ENCODE data around the gene LAD1. TPM values are rescaled to one million over a fixed set of nuclear protein-coding genes. Genes with fewer than 3 reads are reported as not detected.
A peak's percentile ranks its signal among the peaks of the same experiment; 100 is the strongest.

Gene LAD1
- total RNA-seq, 1 experiment from 2014 or later: 30.1 TPM

DNA sequence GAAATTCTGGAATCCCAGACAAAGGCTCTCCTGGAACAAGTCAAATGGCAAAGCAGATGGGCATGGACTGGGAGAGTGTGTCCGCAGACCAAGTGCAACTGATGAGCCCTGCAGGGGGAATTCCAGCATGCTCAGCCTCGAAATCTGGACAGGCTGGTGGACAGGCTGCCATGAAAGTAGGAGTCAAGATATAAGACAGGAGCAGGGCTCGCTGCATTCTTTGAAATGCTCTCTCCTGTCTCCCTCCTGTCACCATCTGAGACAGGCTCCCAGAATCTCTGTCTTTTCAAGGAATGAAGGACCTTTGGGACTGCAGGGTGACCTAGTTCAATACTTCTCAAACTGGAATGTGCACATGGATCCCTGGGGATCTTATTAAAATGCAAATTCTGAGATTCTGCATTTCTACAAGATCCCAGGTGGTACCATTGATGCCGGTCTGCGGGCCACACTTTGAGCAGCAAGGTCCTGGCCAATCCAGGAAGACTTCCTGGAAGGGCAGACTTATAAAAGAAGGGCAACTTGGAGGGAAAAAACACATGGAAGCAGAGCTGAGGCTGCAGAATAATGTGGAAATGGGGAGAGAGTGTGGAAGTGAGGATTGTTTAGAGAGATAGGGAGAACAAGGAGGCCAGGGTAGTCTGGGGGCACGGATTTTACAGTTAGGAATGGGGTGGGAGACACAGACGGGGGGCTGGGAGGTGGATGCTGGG is 51.5 kb downstream of the LAD1 start:
- TF ChIP-seq, protein P1, sequence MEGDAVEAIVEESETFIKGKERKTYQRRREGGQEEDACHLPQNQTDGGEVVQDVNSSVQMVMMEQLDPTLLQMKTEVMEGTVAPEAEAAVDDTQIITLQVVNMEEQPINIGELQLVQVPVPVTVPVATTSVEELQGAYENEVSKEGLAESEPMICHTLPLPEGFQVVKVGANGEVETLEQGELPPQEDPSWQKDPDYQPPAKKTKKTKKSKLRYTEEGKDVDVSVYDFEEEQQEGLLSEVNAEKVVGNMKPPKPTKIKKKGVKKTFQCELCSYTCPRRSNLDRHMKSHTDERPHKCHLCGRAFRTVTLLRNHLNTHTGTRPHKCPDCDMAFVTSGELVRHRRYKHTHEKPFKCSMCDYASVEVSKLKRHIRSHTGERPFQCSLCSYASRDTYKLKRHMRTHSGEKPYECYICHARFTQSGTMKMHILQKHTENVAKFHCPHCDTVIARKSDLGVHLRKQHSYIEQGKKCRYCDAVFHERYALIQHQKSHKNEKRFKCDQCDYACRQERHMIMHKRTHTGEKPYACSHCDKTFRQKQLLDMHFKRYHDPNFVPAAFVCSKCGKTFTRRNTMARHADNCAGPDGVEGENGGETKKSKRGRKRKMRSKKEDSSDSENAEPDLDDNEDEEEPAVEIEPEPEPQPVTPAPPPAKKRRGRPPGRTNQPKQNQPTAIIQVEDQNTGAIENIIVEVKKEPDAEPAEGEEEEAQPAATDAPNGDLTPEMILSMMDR (conservative IDR thresholded peaks at IDR 0.05): no peak
- Mint-ChIP-seq H3K27me3 (ENCODE audit: low read depth) (peaks cover 1% of the 10 kb centered on the region; the same call in 1 of the 2 replicates), H3K4me3 (peak overlapping the region; percentile 30 to 54; a peak in 3 of 5 replicates), H3K36me3 (ENCODE audit: insufficient read depth in 1 of 3, low read depth in 3 of 3) (no peaks in the 10 kb centered on the region), H3K9me3 (no peaks in the 10 kb centered on the region), H3K27ac (peak overlapping the region; percentile 55 to 59 (median 57)), H3K4me1 (peaks cover 38 to 40% of the 10 kb centered on the region in 2 experiments)
- H2BK12ac ChIP-seq (ENCODE audit: insufficient read length, low read depth, low read length): no peak overlapping the region
- no peak overlapping the region for H2BK5ac ChIP-seq (ENCODE audit: insufficient read length, low read length)
- H3K4me2 ChIP-seq (ENCODE audit: insufficient read depth, insufficient read length, low read length): peak overlapping the region; percentile 30
- no peak overlapping the region for H3K14ac ChIP-seq (ENCODE audit: insufficient read depth, low read length)
- H3K23ac ChIP-seq (ENCODE audit: insufficient read length, low read depth, low read length): no peak overlapping the region
- no peaks in the 10 kb centered on the region for H3K27me3 ChIP-seq (ENCODE audit: insufficient read depth, low read length)
- no peak overlapping the region for H4K5ac ChIP-seq (ENCODE audit: insufficient read length, low read depth, low read length)
- no peak overlapping the region for H3T11ph ChIP-seq (ENCODE audit: low read length)
- H4K91ac ChIP-seq (ENCODE audit: insufficient read length, low read depth, low read length): no peak overlapping the region
- no peak overlapping the region for H3K4ac ChIP-seq (ENCODE audit: low read depth, low read length)
- H2BK20ac ChIP-seq (ENCODE audit: low read depth, low read length, poor library complexity, severe bottlenecking): no peak overlapping the region
- no peaks in the 10 kb centered on the region for H3K9me3 ChIP-seq (ENCODE audit: control insufficient read depth, low read depth, low read length)
- H3K18ac ChIP-seq (ENCODE audit: insufficient read length, low read depth, low read length): peak overlapping the region; percentile 16
- no peak for DNase-seq
- no peak overlapping the region for H2AFZ ChIP-seq (ENCODE audit: low read length)
- WGBS (ENCODE audit: extremely low coverage, insufficient read length, low lambda C conversion rate): no CpG with 5 or more reads among the region's 7 CpGs
- H2AK5ac ChIP-seq (ENCODE audit: insufficient read length, low read length): no peak overlapping the region
- no peaks in the 10 kb centered on the region for H3K23me2 ChIP-seq (ENCODE audit: insufficient read length, low read depth, low read length, poor library complexity, severe bottlenecking)
- H3K9ac ChIP-seq (ENCODE audit: extremely low read depth, insufficient read length, low read length): no peak overlapping the region
- H3K4me1 ChIP-seq (ENCODE audit: insufficient read depth, low read length): peaks cover 8% of the 10 kb centered on the region; the same call in 1 of the 2 replicates
- no peak overlapping the region for H2BK120ac ChIP-seq (ENCODE audit: low read depth, low read length, poor library complexity, severe bottlenecking)
- H3K79me1 ChIP-seq (ENCODE audit: insufficient read depth, low read depth, low read length, poor library complexity, severe bottlenecking): no peaks in the 10 kb centered on the region
- H4K8ac ChIP-seq (replicated peaks; ENCODE audit: insufficient read length, low read depth, low read length): no peak overlapping the region
- H2BK15ac ChIP-seq (ENCODE audit: low read depth, low read length): no peak overlapping the region
- no peak overlapping the region for H3K27ac ChIP-seq (ENCODE audit: insufficient read length, low read depth, low read length)
- H3K79me2 ChIP-seq (ENCODE audit: insufficient read depth, low read length): no peaks in the 10 kb centered on the region
- no peak overlapping the region for H3K56ac ChIP-seq (ENCODE audit: insufficient read length, low read depth, low read length)
- no peaks in the 10 kb centered on the region for H4K20me1 ChIP-seq (ENCODE audit: control insufficient read depth, insufficient read depth, insufficient read length)
